T-helper 1 cell treated with Interleukin-12 subunit alpha and Interleukin-12 subunit beta and Interleukin-4 antibody, amounts not matched to agents 30 ng/mL and 1 ng/mL, for 36 hours (primary cell): Measurements from ENCODE around the gene GALNT15. TPM values are rescaled to one million over a fixed set of nuclear protein-coding genes. Genes with fewer than 3 reads are reported as not detected.

Experiments used
- intact Hi-C: fragments of 100-400 bp; cut with micrococcal nuclease; formaldehyde crosslinking; loops from one replicate; pipeline ENCODE4 v1.15.1; 2024
- total RNA-seq: library from RNA; stranded (reverse); gene quantifications from 2 replicates; pipeline ENCODE4 v1.2.3, GENCODE V29; 2022

The GALNT15 gene
- total RNA-seq, 1 donor from 2014 or later = not detected

GRCh38 chr3:16186565-16186964 lies 12.1 kb downstream of the GALNT15 start:
- intact Hi-C loops = no loop called here

GRCh38 chr3:16187213-16187790 lies 12.8 kb downstream of the GALNT15 start:
- intact Hi-C loops = no loop called here

- intact Hi-C loops = no loop called here
Observed at GRCh38 chr3:16188071-16188470, 13.6 kb downstream of the GALNT15 start.

GRCh38 chr3:16189201-16189600 lies 14.7 kb downstream of the GALNT15 start:
- intact Hi-C loops = no loop called here

GRCh38 chr3:16190704-16191103 lies 16.2 kb downstream of the GALNT15 start:
- intact Hi-C loops = no loop called here

- intact Hi-C loops = no loop called here
Observed at GRCh38 chr3:16191591-16191990, 17.1 kb downstream of the GALNT15 start.

GRCh38 chr3:16192176-16192811 lies 17.8 kb downstream of the GALNT15 start:
- intact Hi-C loops = no loop called here

GRCh38 chr3:16198427-16198826 lies 23.9 kb downstream of the GALNT15 start:
- intact Hi-C loops = no loop called here

- intact Hi-C loops = no loop called here
Observed at GRCh38 chr3:16199769-16200168, 25.3 kb downstream of the GALNT15 start.

- intact Hi-C loops = no loop called here
Observed at GRCh38 chr3:16200411-16200810, 25.9 kb downstream of the GALNT15 start.

GRCh38 chr3:16203031-16203430 lies 28.6 kb downstream of the GALNT15 start:
- intact Hi-C loops = no loop called here

GRCh38 chr3:16203671-16204629 lies 29.5 kb downstream of the GALNT15 start:
- intact Hi-C loops = no loop called here

- intact Hi-C loops = no loop called here
Observed at GRCh38 chr3:16204751-16205150, 30.3 kb downstream of the GALNT15 start.

- intact Hi-C loops = no loop called here
Observed at GRCh38 chr3:16205156-16205870, 30.8 kb downstream of the GALNT15 start.

- intact Hi-C loops = no loop called here
Observed at GRCh38 chr3:16207031-16207430, 32.6 kb downstream of the GALNT15 start.

- intact Hi-C loops = no loop called here
Observed at GRCh38 chr3:16211176-16211904, 36.9 kb downstream of the GALNT15 start.

GRCh38 chr3:16214366-16214765 lies 39.9 kb downstream of the GALNT15 start:
- intact Hi-C loops = no loop called here

- intact Hi-C loops = no loop called here
Observed at GRCh38 chr3:16216373-16216935, 42.0 kb downstream of the GALNT15 start.

- intact Hi-C loops = no loop called here
Observed at GRCh38 chr3:16219777-16220176, 45.3 kb downstream of the GALNT15 start.

- intact Hi-C loops = no loop called here
Observed at GRCh38 chr3:16221990-16222389, 47.5 kb downstream of the GALNT15 start.

- intact Hi-C loops = no loop called here
Observed at GRCh38 chr3:16222547-16222946, 48.1 kb downstream of the GALNT15 start.
